Gastroesophageal sphincter (tissue), 4 donors: ENCODE results near the gene STX8. TPM values are rescaled to one million over a fixed set of nuclear protein-coding genes. Genes with fewer than 3 reads are reported as not detected.

ENCODE experiments used
- ATAC-seq: fragments of 150-250 bp; one replicate; pipeline ENCODE4 v1.9.1; 2016; ENCODE audit warnings: mild to moderate bottlenecking, moderate library complexity
- H3K27ac ChIP-seq, 4 donors: fragments of 200-600 bp; sonication (generic) in 3 of 4; 1 replicate in 3 of 4; 2 replicates in 1 of 4; pipeline ENCODE4 v1.5.1; 2016 to 2019
- H3K27me3 ChIP-seq: fragments of 200-600 bp; sonication (generic); one replicate; pipeline ENCODE4 v1.5.1; 2019
- H3K36me3 ChIP-seq, 2 donors: fragments of 200-600 bp; sonication (generic); one replicate each; pipeline ENCODE4 v1.5.1; 2019; ENCODE audit warnings: control low read depth in 1 of 2
- H3K4me1 ChIP-seq, 3 donors: fragments of 200-600 bp; sonication (generic); 1 replicate in 2 of 3; 2 replicates in 1 of 3; pipeline ENCODE4 v1.5.1; 2016 to 2019; ENCODE audit warnings: control low read depth in 2 of 3
- H3K4me3 ChIP-seq, 2 donors: fragments of 200-600 bp; sonication (generic); one replicate each; pipeline ENCODE4 v1.5.1; 2019; ENCODE audit warnings: mild to moderate bottlenecking in 1 of 2, moderate library complexity in 1 of 2
- H3K9me3 ChIP-seq, 3 donors: fragments of 200-600 bp; sonication (generic); one replicate each; pipeline ENCODE4 v1.5.1; 2017 to 2019; ENCODE audit warnings: control low read depth in 2 of 3
- CTCF ChIP-seq, 4 experiments: fragments of 200-600 bp in 2 of 4; fragments of 450-650 bp in 2 of 4; sonication (generic) in 1 of 4; IDR thresholded peaks; one replicate each; pipeline ENCODE4 v1.5.1; 2017 to 2019; ENCODE audit warnings: antibody characterized with exemption in 4 of 4, mild to moderate bottlenecking in 2 of 4, moderate library complexity in 2 of 4
- EP300 ChIP-seq: sonication (generic); formaldehyde crosslinking; IDR thresholded peaks from one replicate; pipeline ENCODE4 v1.6.1; 2017; ENCODE audit warnings: antibody characterized with exemption, mild to moderate bottlenecking
- POLR2A ChIP-seq, 2 donors: fragments of 450-650 bp; IDR thresholded peaks; one replicate each; pipeline ENCODE4 v1.6.1; 2017; ENCODE audit warnings: antibody characterized with exemption in 2 of 2, mild to moderate bottlenecking in 2 of 2, moderate library complexity in 1 of 2
- POLR2AphosphoS5 ChIP-seq: sonication (generic); formaldehyde crosslinking; IDR thresholded peaks from one replicate; pipeline ENCODE4 v1.6.1; 2017; ENCODE audit warnings: antibody characterized with exemption
- WGBS, 2 donors: methylation state at CpG; one replicate each; pipeline ENCODE4 v1.1.5; 2018; ENCODE audit warnings: low coverage in 1 of 2; 5-methylcytosine and 5-hydroxymethylcytosine counted together
- total RNA-seq, 4 donors: library from RNA; depleted of rRNA; stranded (reverse); fragments of >200 nt; gene quantifications; one replicate each; pipeline ENCODE4 v1.1.0, GENCODE V29; 2016

Gene STX8
- total RNA-seq, 4 donors from 2014 or later = 67.9 to 106 (median 87.1) TPM

- no peak for ATAC-seq
- TF ChIP-seq POLR2A (IDR thresholded peaks at IDR 0.05) = no peak
- no peak for TF ChIP-seq CTCF (IDR thresholded peaks at IDR 0.05)
- no peak for TF ChIP-seq EP300
- peak overlapping the region in 3 of 4 donors; percentile 98 to 100 (median 99) for H3K27ac ChIP-seq
- no peaks in the 10 kb centered on the region for H3K27me3 ChIP-seq
- H3K4me3 ChIP-seq = no peak overlapping the region
- no peaks in the 10 kb centered on the region for H3K9me3 ChIP-seq
- peaks cover 0 to 72% (median 36%) of the 10 kb centered on the region in 3 donors for H3K4me1 ChIP-seq
- no peaks in the 10 kb centered on the region for H3K36me3 ChIP-seq
- WGBS, 2 donors = 60 to 100% methylated on average over 1 of the region's 13 CpGs
Observed at GRCh38 chr17:9237661-9238301, 337.8 kb downstream of the STX8 start.

DNA sequence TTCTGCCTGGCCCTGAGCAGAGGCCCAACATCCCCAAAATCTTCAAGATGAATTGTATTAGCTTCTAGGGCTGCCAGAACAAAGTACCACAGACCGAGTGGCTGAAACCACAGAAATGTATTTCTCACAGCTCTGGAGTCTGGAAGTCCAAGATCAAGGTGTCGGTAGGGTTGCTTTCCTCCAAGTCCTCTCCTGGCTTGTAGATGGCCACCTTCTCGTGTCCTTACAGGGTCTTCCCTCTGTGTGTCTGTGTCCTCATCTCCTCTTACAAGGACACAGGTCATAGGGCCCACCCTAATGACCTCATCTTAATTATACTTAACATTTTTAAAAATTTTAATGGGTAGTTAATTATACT, 338.6 kb downstream of the STX8 start:
- no peak for ATAC-seq
- Histone ChIP-seq H3K27ac (peak overlapping the region in 3 of 4 donors; percentile 67 to 99 (median 98)), H3K27me3 (no peaks in the 10 kb centered on the region), H3K4me1 (peaks cover 0 to 72% (median 29%) of the 10 kb centered on the region in 3 donors), H3K9me3 (no peaks in the 10 kb centered on the region), H3K4me3 (no peak overlapping the region), H3K36me3 (no peaks in the 10 kb centered on the region)
- TF ChIP-seq CTCF (IDR thresholded peaks at IDR 0.05) = no peak
- no peak for TF ChIP-seq POLR2A (IDR thresholded peaks at IDR 0.05)
- TF ChIP-seq EP300 = no peak
- TF ChIP-seq POLR2AphosphoS5 = no peak
- WGBS, 2 donors = 88 to 100% methylated on average over 2 to 3 of the region's 3 CpGs

DNA sequence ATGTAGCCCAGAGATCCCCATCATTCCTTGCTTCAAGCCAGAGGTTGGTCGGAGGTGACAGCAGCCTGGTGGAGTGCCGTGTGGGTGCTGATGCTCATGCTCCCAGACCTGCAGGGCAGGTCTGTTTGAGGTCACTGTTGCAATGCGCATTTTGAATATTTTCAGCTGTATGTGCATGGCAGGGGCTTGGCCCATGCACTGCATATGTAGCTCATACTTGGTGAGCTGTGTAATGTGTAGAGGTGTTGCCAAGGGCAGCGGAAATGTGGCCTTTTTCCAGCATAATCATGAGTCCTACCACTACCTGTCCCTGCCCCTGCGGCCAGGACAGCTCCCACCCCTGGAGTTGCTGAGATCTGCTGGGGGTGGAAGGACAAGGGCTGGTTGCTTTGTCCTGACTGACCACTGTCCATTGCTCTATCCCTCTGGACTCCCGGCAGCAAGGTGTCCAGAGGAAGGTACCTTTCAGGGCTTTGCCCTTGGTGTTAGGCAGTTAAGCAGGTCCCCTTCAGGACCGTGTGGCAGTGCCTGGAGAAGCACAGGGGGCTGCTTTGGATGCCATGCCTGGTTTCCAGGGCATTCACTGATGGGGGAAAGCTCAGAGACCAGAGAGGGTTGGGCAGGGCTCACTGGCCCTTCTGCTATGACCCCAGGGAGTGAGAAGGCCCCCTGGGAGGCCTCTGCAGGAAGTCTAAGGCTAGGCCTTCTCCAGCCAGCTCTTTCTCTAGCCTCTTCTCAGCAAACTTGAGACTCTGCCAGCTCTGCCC, 339.2 kb downstream of the STX8 start:
- ATAC-seq = no peak
- no peak overlapping the region for H3K4me3 ChIP-seq
- no CpG with 5 or more reads among the region's 7 CpGs for whole genome bisulfite sequencing, 2 donors
- peaks cover 0 to 72% (median 25%) of the 10 kb centered on the region in 3 donors for H3K4me1 ChIP-seq
- H3K9me3 ChIP-seq = no peaks in the 10 kb centered on the region
- H3K27ac ChIP-seq = peak overlapping the region in 3 of 4 donors; percentile 67 to 99 (median 98)
- TF ChIP-seq POLR2A (IDR thresholded peaks at IDR 0.05) (no peak), POLR2AphosphoS5 (peak; percentile 25), EP300 (no peak), CTCF (IDR thresholded peaks at IDR 0.05) (no peak)
- no peaks in the 10 kb centered on the region for H3K36me3 ChIP-seq
- no peaks in the 10 kb centered on the region for H3K27me3 ChIP-seq

GRCh38 chr17:9235346-9235745, 340.3 kb downstream of the STX8 start:
- no peak for ATAC-seq
- TF ChIP-seq POLR2A (IDR thresholded peaks at IDR 0.05) (no peak), POLR2AphosphoS5 (no peak)
- WGBS, 2 donors = 94% methylated on average over 4 of the region's 4 CpGs; no CpG with 5 or more reads in 1 of the 2 donors
- Histone ChIP-seq H3K4me3 (no peak overlapping the region), H3K9me3 (no peaks in the 10 kb centered on the region), H3K4me1 (peaks cover 0 to 72% (median 15%) of the 10 kb centered on the region in 3 donors), H3K27ac (peak overlapping the region in 1 of 4 donors; percentile 99), H3K27me3 (no peaks in the 10 kb centered on the region), H3K36me3 (no peaks in the 10 kb centered on the region)

GRCh38 chr17:9234389-9234945, 341.2 kb downstream of the STX8 start:
- Histone ChIP-seq H3K27ac (peak overlapping the region in 3 of 4 donors; percentile 0 to 91 (median 80)), H3K9me3 (no peaks in the 10 kb centered on the region), H3K4me1 (peaks cover 0 to 74% (median 10%) of the 10 kb centered on the region in 3 donors), H3K4me3 (no peak overlapping the region), H3K36me3 (no peaks in the 10 kb centered on the region), H3K27me3 (no peaks in the 10 kb centered on the region)
- WGBS, 2 donors = 86 to 94% methylated on average over 1 to 4 of the region's 8 CpGs
- TF ChIP-seq POLR2AphosphoS5 = no peak
- TF ChIP-seq CTCF (IDR thresholded peaks at IDR 0.05) = no peak
- TF ChIP-seq EP300 = no peak
- no peak for TF ChIP-seq POLR2A (IDR thresholded peaks at IDR 0.05)
- ATAC-seq = no peak
